ENCODE results near the gene CYYR1.

GRCh38 chr21:26453267-26453666, 119.8 kb downstream of the CYYR1 start:
- TF ChIP-seq CTCF (conservative IDR thresholded peaks at IDR 0.05; ENCODE audit: low read depth, low read length): no peak
- no peak for TF ChIP-seq EZH2 (IDR thresholded peaks at IDR 0.05; ENCODE audit: low read length, unreplicated experiment)
- no peak for TF ChIP-seq EZH2phosphoT487 (IDR thresholded peaks at IDR 0.05; ENCODE audit: borderline replicate concordance, low read length)
